IMR-90 (cell line): ENCODE results near the gene SCPEP1. TPM values are rescaled to one million over a fixed set of nuclear protein-coding genes. Genes with fewer than 3 reads are reported as not detected.

Source experiments
- ATAC-seq: fragments of 200-7000 bp; cut with Tn5 transposase; 2 replicates; pipeline ENCODE4 v1.9.1; 2020; ENCODE audit warnings: low read depth, mild to moderate bottlenecking, moderate library complexity
- BruUV-seq: library from RNA; stranded (reverse); fragments of 400-500 nt; replicated peaks from 2 replicates; lab custom pipeline; 2021; lab: Mats Ljungman, UMichigan
- CTCF ChIA-PET: fragments of 300-600 bp; formaldehyde crosslinking; extraction: SDS; loops from one replicate; lab custom pipeline; 2021; ENCODE audit warnings: antibody characterized with exemption; lab: Yijun Ruan, JAX
- POLR2A ChIA-PET: fragments of 300-600 bp; sonication (Branson Sonifier 250); formaldehyde crosslinking; loops from one replicate; lab custom pipeline; 2022; ENCODE audit warnings: antibody characterized with exemption; ENCODE audit not compliant: unreplicated experiment; lab: Charles Lee
- DNase-seq: peaks from one replicate; pipeline ENCODE4 v3.0.0; 2013
- H2AFZ ChIP-seq: replicated peaks from 2 replicates; pipeline ENCODE3; 2013; ENCODE audit warnings: low read length, mild to moderate bottlenecking; ENCODE audit not compliant: poor library complexity
- H2AK5ac ChIP-seq: 2 replicates; pipeline ENCODE4 v1.6.1; 2013; ENCODE audit warnings: low read depth, low read length, inconsistent platforms
- H2AK9ac ChIP-seq: replicated peaks from 2 replicates; pipeline ENCODE3; 2013; ENCODE audit warnings: mild to moderate bottlenecking, low read depth, low read length, moderate library complexity; ENCODE audit not compliant: poor library complexity
- H2BK120ac ChIP-seq: 2 replicates; pipeline ENCODE4 v1.6.1; 2013; ENCODE audit warnings: low read depth, low read length, inconsistent platforms
- H2BK15ac ChIP-seq: 3 replicates; pipeline ENCODE4 v1.6.1; 2013; ENCODE audit warnings: low read depth, low read length, inconsistent platforms
- H2BK20ac ChIP-seq: 2 replicates; pipeline ENCODE4 v1.6.1; 2013; ENCODE audit warnings: low read depth, mild to moderate bottlenecking, inconsistent platforms, low read length, moderate library complexity
- H2BK5ac ChIP-seq: 2 replicates; pipeline ENCODE4 v1.6.1; 2013; ENCODE audit warnings: mild to moderate bottlenecking, low read depth, low read length, inconsistent platforms; ENCODE audit not compliant: poor library complexity, severe bottlenecking
- H3K14ac ChIP-seq: replicated peaks from 2 replicates; pipeline ENCODE4 v1.6.1; 2013; ENCODE audit warnings: low read depth, low read length, inconsistent platforms
- H3K18ac ChIP-seq: 2 replicates; pipeline ENCODE4 v1.6.1; 2013; ENCODE audit warnings: low read depth, low read length, control low read depth
- H3K23ac ChIP-seq: 2 replicates; pipeline ENCODE4 v1.6.1; 2013; ENCODE audit warnings: low read depth, low read length, inconsistent platforms
- H3K27ac ChIP-seq: 2 replicates; pipeline ENCODE4 v1.5.1; 2013; ENCODE audit warnings: mild to moderate bottlenecking, control low read depth, low read length; ENCODE audit not compliant: insufficient read depth
- H3K27me3 ChIP-seq: 2 replicates; pipeline ENCODE4 v1.6.1; 2013; ENCODE audit warnings: low read length; ENCODE audit not compliant: control insufficient read depth, insufficient read depth
- H3K36me3 ChIP-seq: 2 replicates; pipeline ENCODE4 v1.6.1; 2013; ENCODE audit warnings: low read length, mixed read lengths; ENCODE audit not compliant: control insufficient read depth, insufficient read depth
- H3K4ac ChIP-seq: 2 replicates; pipeline ENCODE4 v1.6.1; 2013; ENCODE audit warnings: low read depth, low read length, inconsistent platforms
- H3K4me1 ChIP-seq: 2 replicates; pipeline ENCODE4 v1.6.1; 2013; ENCODE audit warnings: low read length, mixed read lengths; ENCODE audit not compliant: control insufficient read depth, insufficient read depth
- H3K4me2 ChIP-seq: 2 replicates; pipeline ENCODE4 v1.6.1; 2013; ENCODE audit warnings: low read depth, mild to moderate bottlenecking, control low read depth, low read length, moderate library complexity
- H3K4me3 ChIP-seq: 2 replicates; pipeline ENCODE4 v1.5.1; 2013; ENCODE audit warnings: low read depth, mild to moderate bottlenecking, control low read depth, low read length, moderate library complexity; ENCODE audit not compliant: insufficient read depth
- H3K56ac ChIP-seq: 2 replicates; pipeline ENCODE4 v1.6.1; 2013; ENCODE audit warnings: low read length, inconsistent platforms; ENCODE audit not compliant: insufficient read depth; ENCODE audit errors: extremely low read depth
- H3K79me1 ChIP-seq, 2 experiments: 2 replicates each; pipeline ENCODE4 v1.6.1; 2013; ENCODE audit warnings: low read length in 2 of 2, inconsistent platforms in 1 of 2, low read depth in 1 of 2
- H3K9ac ChIP-seq: 2 replicates; pipeline ENCODE4 v1.6.1; 2013; ENCODE audit warnings: low read depth, low read length, control low read depth
- H3K9me1 ChIP-seq: 2 replicates; pipeline ENCODE4 v1.6.1; 2013; ENCODE audit warnings: low read length, inconsistent platforms; ENCODE audit not compliant: insufficient read depth
- H3K9me3 ChIP-seq: 2 replicates; pipeline ENCODE4 v1.6.1; 2013; ENCODE audit warnings: low read length; ENCODE audit not compliant: control insufficient read depth, insufficient read depth
- H4K20me1 ChIP-seq: 2 replicates; pipeline ENCODE4 v1.6.1; 2013; ENCODE audit warnings: low read length, inconsistent platforms; ENCODE audit not compliant: insufficient read depth
- H4K5ac ChIP-seq: 2 replicates; pipeline ENCODE4 v1.6.1; 2013; ENCODE audit warnings: mild to moderate bottlenecking, low read depth, low read length, control low read depth
- H4K8ac ChIP-seq, 2 experiments: 2 replicates each; pipeline ENCODE4 v1.6.1; 2013; ENCODE audit warnings: low read depth in 2 of 2, low read length in 2 of 2, control low read depth in 1 of 2, inconsistent platforms in 1 of 2
- H4K91ac ChIP-seq: 2 replicates; pipeline ENCODE4 v1.6.1; 2013; ENCODE audit warnings: low read depth, low read length, inconsistent platforms; ENCODE audit not compliant: insufficient read depth
- BHLHE40 ChIP-seq: fragments of 150-350 bp; IDR thresholded peaks from 2 replicates; pipeline ENCODE4 v1.6.1; 2016; ENCODE audit warnings: mild to moderate bottlenecking, low read depth, low read length
- CTCF ChIP-seq: conservative IDR thresholded peaks from 2 replicates; pipeline ENCODE4 v1.5.1; 2012; ENCODE audit warnings: mild to moderate bottlenecking, low read depth, low read length, improper control_type of control experiment
- ELK1 ChIP-seq: fragments of 150-350 bp; IDR thresholded peaks from 2 replicates; pipeline ENCODE4 v1.6.1; 2016; ENCODE audit warnings: low read depth, mild to moderate bottlenecking, low read length, moderate library complexity, borderline replicate concordance
- MAZ ChIP-seq: IDR thresholded peaks from 2 replicates; pipeline ENCODE4 v1.6.1; 2012; ENCODE audit warnings: low read depth, mild to moderate bottlenecking, low read length, improper control_type of control experiment, moderate library complexity, borderline replicate concordance
- MXI1 ChIP-seq: IDR thresholded peaks from 2 replicates; pipeline ENCODE4 v1.6.1; 2012; ENCODE audit warnings: low read depth, mild to moderate bottlenecking, low read length, moderate library complexity, borderline replicate concordance
- RAD21 ChIP-seq: IDR thresholded peaks from 2 replicates; pipeline ENCODE4 v1.6.1; 2012; ENCODE audit warnings: low read length, improper control_type of control experiment
- RCOR1 ChIP-seq: IDR thresholded peaks from 2 replicates; pipeline ENCODE4 v1.6.1; 2012; ENCODE audit warnings: mild to moderate bottlenecking, low read length, improper control_type of control experiment; ENCODE audit not compliant: insufficient replicate concordance
- RFX5 ChIP-seq: IDR thresholded peaks from 2 replicates; pipeline ENCODE4 v1.8.0; 2012; ENCODE audit warnings: low read depth, mild to moderate bottlenecking, low read length, moderate library complexity
- WGBS, 2 experiments: methylation state at CpG; one replicate each; pipeline versions ENCODE4 v1.1.5 to v1.1.7; 2013; ENCODE audit warnings: missing lambda C conversion rate in 2 of 2; ENCODE audit not compliant: insufficient read length in 1 of 2; ENCODE audit errors: extremely low coverage in 2 of 2; 5-methylcytosine and 5-hydroxymethylcytosine counted together
- dilution Hi-C: fragments of 300-500 bp; cut with HindIII; formaldehyde crosslinking; loops from one replicate; pipeline ENCODE4 v1.14.3; 2018; ENCODE audit warnings: low sequenced_read_pairs; ENCODE audit not compliant: unreplicated experiment
- in situ Hi-C: fragments of 300-500 bp; cut with MboI; formaldehyde crosslinking; loops from 3 replicates; pipeline ENCODE4 v1.14.3; 2019; ENCODE audit warnings: low sequenced_read_pairs, inconsistent platforms, mixed read lengths
- intact Hi-C: fragments of 100-400 bp; cut with micrococcal nuclease; formaldehyde crosslinking; loops from 2 replicates; pipeline ENCODE4 v1.10.0; 2022
- polyA plus RNA-seq, 3 experiments: library from polyadenylated mRNA; depleted of rRNA; stranded (reverse); fragments of >200 nt; gene quantifications; 2 replicates each; pipeline ENCODE4 v1.2.3, GENCODE V29; 2012; ENCODE audit warnings: low replicate concordance in 1 of 3
- total RNA-seq: library from RNA; depleted of rRNA; stranded (reverse); fragments of >200 nt; gene quantifications from 2 replicates; pipeline ENCODE4 v1.2.3, GENCODE V29; 2012

SCPEP1 gene
- total and polyA plus RNA-seq, 2 of the 4 experiments (the other 2 are of a cell fraction): 16.5 to 32.1 TPM

- Histone ChIP-seq H3K4me3 (no peak overlapping the region), H4K20me1 (no peaks in the 10 kb centered on the region), H3K9ac (no peak overlapping the region), H3K9me3 (peaks cover 2% of the 10 kb centered on the region; the same call in 1 of the 2 replicates), H3K4me1 (peaks cover 3% of the 10 kb centered on the region), H3K27me3 (peaks cover 8% of the 10 kb centered on the region), H2AK5ac (no peak overlapping the region), H3K79me1 (no peaks in the 10 kb centered on the region), H3K4ac (no peak overlapping the region), H3K36me3 (no peaks in the 10 kb centered on the region), H4K91ac (no peak overlapping the region), H3K23ac (no peak overlapping the region), H3K4me2 (no peak overlapping the region), H3K14ac (no peak overlapping the region), H2BK120ac (no peak overlapping the region), H2AFZ (no peak overlapping the region), H4K5ac (no peak overlapping the region), H2BK5ac (no peak overlapping the region), H2BK15ac (no peak overlapping the region), H3K27ac (no peak overlapping the region), H4K8ac (no peak overlapping the region), H3K9me1 (no peaks in the 10 kb centered on the region), H2AK9ac (no peak overlapping the region), H3K56ac (no peak overlapping the region), H3K18ac (no peak overlapping the region), H2BK20ac (no peak overlapping the region)
- no peak for TF ChIP-seq RFX5
- no peak for TF ChIP-seq ELK1
- TF ChIP-seq RAD21: no peak
- TF ChIP-seq RCOR1: no peak
- no peak for TF ChIP-seq MAZ
- no peak for TF ChIP-seq MXI1
- no peak for TF ChIP-seq BHLHE40
- TF ChIP-seq CTCF: no peak
- ChIA-PET CTCF (no interaction called here), POLR2A (no interaction called here)
- no CpG with 5 or more reads among the region's 2 CpGs for WGBS, 2 experiments
- in situ Hi-C loops (no loop called here), dilution Hi-C loops (no loop called here), intact Hi-C loops (no loop called here)
- DNase-seq (no peak), ATAC-seq (no peak)
- BruUV-seq: no TSS peak
These were observed 3.9 kb upstream of the SCPEP1 start for GRCh38 chr17:56974055-56974454.
